Pons (tissue), 1 donor: ENCODE data around the gene SULF2.

Experiments
- DNase-seq: peaks from one replicate; pipeline ENCODE4 v3.0.0-alpha.2; 2016; ENCODE audit warnings: low spot score

The SULF2 gene

DNA sequence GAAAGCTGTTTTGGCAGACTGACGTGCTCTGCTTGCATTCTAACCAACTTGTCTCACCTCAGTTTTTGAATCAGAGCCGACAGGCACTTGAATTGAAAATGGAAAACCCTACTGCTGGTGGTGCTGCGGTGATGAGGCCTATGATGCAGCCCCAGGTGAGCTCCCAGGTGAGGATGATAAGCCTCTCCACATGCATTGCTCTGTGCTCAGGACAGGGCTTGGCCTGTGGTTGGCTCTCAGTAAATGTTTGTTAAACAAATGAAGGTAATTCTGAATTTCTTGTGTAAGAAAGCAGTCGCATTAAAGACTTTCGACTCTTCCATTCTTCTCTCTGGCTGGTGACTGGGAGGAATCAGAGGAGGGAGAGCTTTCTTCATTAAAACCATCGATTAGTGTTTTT is 136.3 kb downstream of the SULF2 start:
- DNase-seq: no peak

DNA sequence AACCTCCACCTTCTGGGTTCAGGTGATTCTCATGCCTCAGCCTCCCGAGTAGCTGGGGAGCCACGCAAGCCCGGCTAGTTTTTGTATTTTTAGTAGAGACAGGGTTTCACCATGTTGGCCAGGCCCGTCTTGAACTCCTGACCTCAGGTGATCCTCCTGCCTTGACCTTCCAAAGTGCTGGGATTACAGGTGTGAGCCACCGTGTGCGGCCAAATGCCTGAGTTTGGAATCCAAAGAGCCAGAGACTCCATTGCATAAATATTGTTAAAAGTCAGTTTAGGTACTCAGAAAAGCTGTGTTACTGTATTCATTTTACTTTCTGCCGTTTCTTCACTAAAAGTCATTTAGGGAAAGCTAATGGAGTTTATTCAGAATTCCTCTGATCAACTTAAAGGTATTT is 137.3 kb downstream of the SULF2 start:
- DNase-seq: no peak

- no peak for DNase-seq
These were observed 139.6 kb downstream of the SULF2 start for GRCh38 chr20:47645632-47646031.

- DNase-seq: no peak
These were observed 142.7 kb downstream of the SULF2 start for GRCh38 chr20:47642624-47643023.

GRCh38 chr20:47642118-47642517 is 143.2 kb downstream of the SULF2 start:
- DNase-seq: no peak

GRCh38 chr20:47638851-47639250 is 146.4 kb downstream of the SULF2 start:
- no peak for DNase-seq

DNA sequence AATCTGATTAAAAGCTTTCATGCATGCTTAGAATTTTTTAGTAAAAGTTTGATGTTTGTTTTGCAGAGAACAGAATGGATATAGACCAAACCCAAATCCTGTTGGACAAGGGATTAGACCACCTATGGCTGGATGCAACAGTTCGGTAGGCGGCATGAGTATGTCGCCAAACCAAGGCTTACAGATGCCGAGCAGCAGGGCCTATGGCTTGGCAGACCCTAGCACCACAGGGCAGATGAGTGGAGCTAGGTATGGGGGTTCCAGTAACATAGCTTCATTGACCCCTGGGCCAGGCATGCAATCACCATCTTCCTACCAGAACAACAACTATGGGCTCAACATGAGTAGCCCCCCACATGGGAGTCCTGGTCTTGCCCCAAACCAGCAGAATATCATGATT is 150.0 kb downstream of the SULF2 start:
- no peak for DNase-seq

DNA sequence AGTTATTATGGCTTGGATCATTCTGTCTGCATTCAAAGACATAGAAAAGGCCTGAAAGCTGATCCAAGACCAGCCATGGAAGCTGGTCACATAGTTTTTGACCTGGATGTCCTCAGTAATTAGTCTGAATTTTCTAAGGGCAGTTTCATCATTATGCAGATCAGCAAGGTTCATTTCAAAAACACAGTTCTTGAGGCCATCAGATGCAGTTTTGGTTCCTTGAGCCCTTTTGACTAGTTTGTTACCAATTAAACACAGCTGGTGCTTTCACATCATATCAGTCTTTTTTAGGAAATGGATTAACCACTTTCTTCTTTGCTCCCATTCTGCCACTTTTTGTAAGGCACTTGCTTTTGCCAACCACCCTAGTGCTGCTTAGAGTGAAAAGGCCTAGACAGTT is 154.2 kb downstream of the SULF2 start:
- no peak for DNase-seq

DNA sequence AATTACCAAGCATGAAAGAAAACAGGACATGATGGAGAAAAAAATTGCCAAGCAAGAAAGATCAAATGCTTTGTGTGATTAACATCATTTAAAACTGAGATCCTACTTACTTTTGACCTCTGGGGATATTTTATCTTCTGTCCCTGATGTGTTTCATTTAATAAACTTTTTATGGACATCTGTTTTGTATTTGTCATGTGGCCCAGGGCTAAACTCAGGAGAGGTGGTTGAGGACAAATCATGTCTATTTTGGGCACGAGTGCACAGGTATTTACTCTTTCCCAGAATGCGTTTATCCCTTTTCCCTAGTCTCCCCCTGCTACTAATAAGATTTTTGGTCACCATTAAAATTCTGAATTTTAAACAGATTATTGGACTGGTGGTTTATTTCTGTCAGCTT is 155.4 kb downstream of the SULF2 start:
- no peak for DNase-seq

DNA sequence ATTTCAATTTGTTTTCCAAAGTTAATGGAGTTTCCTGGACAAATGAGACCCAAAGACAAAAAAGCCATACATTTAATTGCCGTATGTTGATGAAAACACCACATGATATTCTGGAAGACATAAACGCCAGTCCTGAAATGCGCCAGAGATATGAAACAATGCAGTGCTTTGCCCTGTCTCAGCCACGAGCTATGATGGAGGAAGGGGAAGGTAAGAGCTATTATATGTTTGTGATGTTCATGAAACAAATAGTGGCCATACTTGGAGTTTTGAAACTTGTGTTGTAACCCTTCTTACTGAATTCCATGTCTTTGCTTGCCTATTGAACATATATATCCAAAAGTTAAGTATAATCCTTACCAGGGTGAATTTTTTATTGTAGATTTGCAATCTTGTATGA is 157.7 kb downstream of the SULF2 start:
- DNase-seq: no peak

DNA sequence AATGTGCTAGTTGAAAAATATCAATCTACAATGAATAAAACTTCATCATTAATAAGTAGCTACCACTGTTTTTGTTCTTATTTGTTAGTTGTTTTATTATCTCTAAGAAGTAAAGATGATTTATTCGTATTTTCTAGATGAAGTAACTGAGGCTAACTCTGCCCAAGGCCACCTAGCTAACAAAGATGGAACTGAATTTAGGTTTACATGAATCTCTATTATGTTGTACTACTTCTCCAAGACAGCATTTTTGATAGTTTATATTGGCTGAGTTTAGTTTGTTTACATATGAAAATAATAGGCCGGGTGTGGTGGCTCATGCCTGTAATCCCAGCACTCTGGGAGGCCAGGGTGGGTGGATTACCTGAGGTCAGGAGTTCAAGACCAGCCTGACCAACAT is 162.1 kb downstream of the SULF2 start:
- DNase-seq: no peak

DNA sequence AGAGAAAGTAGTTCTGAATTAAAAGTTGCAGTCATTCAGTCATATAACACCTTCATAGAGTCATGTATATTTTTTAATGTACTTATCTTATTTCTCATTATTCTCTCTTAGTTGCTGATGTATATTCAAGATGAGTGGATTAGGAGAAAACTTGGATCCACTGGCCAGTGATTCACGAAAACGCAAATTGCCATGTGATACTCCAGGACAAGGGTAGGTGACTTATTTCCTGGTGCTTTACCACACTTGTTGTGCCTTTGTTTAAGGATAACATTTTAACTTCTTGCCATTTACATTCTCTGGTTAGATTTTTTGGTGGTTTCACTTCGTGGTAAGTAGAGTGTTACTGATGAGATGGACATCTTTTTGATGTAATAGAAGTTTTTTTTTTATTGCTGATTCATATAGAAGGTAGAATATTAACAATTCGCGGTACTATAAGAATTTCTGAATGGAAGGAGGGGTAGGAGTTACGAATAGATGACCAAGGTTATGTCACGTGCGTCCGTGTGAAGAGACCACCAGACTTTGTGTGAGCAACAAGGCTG is 163.1 kb downstream of the SULF2 start:
- no peak for DNase-seq

- peak; percentile 60 for DNase-seq
These were observed 164.2 kb downstream of the SULF2 start for GRCh38 chr20:47620808-47621805.

- no peak for DNase-seq
These were observed 166.8 kb downstream of the SULF2 start for GRCh38 chr20:47618479-47618878.

DNA sequence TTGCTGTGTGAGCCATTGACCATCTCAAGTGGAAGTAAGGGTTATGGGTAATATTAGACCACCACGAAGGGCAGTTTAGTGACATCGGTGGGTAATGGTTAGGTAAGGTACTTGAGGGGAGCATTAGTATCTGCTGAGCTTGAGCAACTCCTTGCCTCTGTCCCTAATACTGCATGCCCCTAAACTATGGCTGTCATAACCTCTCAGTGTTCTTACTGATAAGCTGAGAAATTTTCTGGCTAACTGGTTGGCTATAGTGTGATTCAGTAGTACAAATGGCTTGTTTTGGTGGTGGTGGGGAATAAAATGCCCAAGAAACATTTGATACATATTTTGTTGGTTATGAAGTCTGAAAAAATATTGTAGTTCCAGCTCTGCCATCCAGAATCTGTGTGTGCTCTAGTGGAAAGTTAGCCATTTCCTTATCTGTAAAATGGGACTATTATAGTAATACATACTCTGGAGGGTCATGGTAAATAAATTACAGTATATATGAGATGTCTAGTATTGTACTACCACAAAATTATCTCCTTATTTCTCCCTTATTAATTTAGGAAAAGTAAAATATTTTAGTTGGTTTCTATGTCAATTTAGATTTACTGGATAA is 170.5 kb downstream of the SULF2 start:
- no peak for DNase-seq

DNA sequence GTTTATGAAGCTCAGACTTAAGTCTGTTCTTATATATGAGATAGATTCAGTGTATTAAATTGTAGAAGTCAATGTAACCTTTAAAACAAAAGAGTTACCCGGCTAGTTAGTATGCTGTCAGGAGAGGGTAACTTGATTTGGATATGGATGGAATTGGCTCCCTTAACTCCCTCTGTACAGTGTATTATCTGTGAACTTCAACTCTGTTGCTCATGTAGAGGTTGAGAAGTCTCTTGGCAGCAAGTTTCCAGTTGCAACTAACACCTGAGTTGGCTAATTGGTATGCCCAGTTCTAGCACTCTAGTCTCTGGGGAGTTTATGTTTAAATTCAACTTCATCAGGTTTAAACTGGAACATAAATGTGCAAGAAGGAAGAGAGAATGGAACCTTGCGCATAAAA is 172.6 kb downstream of the SULF2 start:
- DNase-seq: no peak

- DNase-seq: no peak
These were observed 173.5 kb downstream of the SULF2 start for GRCh38 chr20:47611785-47612184.

DNA sequence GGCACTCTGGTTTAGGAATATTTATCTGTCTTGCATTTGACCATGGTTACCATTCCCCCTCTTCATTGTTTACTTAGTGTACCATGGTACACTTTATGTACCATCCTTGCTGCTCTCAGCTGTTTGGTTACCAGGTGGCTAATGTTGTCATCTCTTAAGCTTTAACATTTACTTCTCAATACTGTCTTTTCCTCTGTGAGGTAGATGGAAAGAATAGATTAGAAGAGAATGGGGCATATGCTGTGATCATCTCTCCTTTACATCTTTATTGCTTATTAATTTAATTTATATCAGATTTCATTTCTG is 174.4 kb downstream of the SULF2 start:
- no peak for DNase-seq

DNA sequence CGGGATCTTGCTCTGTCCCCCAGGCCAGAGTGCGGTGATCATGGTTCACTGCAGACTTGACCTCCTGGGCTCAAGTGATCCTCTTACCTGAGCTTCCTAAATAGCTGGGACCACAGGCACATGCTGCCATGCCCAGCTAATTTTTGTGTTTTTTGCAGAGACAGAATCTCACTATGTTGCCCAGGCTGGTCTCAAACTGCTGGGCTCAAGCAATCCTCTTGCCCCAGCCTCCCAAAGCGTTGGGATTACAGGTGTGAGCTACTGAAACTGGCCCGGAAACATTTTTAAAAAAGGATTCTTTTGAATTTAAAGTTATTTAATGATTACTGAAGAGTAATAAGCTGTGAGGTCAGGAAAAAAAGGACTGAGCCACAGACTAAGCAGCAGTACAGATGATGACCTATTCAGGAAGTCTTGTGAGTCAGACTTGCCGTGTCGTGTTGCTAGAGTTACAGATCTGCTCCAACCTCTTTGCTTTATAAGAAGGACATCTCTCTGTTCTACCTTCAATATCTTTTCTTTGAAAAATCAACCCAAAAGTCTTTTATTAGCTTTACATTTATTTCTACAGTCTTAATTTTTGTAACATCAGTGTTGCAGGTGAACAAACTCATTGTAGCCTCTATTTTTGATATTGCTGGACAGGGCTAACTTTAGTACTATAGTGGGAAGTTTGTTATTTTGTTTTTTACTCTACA is 174.9 kb downstream of the SULF2 start:
- DNase-seq: peak; percentile 6

GRCh38 chr20:47609001-47609400 is 176.3 kb downstream of the SULF2 start:
- no peak for DNase-seq
